ENCODE data around the gene FNBP1L. TPM values are rescaled to one million over a fixed set of nuclear protein-coding genes. Genes with fewer than 3 reads are reported as not detected.

Gene FNBP1L
- total RNA-seq = 61.0 and 122 TPM in 2 replicates

DNA sequence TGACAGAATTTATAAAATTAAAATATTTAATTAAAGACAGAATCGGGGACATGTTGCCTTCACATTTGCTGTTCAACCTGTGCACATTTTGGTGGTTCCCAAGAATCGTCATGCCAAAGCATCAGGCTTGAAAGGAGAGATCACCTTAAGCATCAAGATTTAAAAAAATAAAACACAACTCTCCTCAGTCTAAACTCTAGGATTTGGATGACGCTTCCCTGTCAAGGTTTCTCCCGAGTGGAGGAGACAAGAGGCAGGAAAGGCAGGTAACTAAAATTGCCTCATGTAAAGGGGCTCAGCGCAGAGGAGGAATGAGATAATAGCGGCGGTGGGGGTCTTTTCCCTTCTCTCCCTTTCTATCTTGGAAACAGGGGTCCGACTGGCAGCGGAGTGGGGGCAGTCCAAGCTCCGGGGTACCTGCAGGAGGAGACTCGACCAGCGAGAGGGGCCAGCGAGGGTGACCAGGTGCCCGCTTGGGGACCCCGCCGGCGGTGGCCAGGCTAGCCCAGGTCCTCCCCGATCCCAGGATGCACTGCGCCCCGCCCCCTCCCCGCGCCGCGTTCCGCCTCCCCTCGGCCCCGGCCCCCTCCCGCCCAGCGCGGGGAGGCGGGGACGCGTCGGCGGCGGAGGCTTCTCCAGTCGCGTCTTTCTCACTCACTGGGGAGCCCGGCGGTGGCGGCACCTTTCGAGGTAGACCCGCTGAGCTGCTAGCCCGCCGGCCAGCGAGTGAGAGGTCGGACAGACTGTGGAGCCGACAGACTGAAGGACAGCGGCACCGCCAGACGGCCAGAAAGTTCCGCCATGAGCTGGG lies at the start of gene FNBP1L:
Gene FNBP1L, plus strand, starts transcription at position 638 of the 811 bp plus-strand sequence. Its CDS starts 164 bp downstream, at position 802.
- DNase-seq (ENCODE audit: low read depth) = peak; percentile 23

DNA sequence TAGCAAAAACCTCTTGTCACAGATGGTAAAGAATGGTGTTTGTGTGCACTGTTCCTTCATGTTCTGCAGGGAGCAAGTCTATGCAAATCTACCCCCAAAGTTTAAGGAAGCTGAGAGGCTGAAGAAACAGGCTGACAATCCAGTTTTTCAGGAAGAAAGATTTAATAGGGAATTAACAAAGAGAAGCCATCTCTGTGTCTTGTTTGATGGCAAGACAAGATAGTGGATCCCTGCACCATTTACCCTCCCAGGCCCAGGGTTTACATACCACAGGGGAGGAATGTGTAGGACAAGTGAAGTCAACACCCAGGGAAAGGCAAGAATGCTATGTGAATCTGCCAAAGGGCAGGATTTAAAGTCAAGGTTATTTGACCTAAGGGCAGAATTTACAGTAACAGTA lies 48.1 kb upstream of the FNBP1L start:
- no peak for DNase-seq (ENCODE audit: low read depth)

DNA sequence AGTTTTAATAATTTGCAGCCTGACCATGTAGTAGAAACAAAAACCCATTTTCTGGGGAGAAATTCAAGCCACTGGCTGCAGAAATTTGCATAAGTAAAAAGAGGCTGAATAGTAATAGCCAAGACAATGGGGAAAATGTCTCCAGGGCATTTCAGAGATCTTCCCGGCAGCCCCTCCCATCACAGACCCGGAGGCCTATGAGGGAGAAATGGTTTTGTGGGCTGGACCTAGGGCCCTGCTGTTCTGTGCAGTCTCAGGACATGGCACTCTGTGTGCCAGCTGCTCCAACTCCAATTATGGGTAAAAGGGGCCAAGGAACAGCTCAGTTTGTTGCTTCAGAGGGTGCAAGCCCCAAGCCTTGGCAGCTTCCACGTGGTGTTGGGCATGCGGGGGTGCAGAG lies 39.7 kb upstream of the FNBP1L start:
- no peak for DNase-seq (ENCODE audit: low read depth)

DNA sequence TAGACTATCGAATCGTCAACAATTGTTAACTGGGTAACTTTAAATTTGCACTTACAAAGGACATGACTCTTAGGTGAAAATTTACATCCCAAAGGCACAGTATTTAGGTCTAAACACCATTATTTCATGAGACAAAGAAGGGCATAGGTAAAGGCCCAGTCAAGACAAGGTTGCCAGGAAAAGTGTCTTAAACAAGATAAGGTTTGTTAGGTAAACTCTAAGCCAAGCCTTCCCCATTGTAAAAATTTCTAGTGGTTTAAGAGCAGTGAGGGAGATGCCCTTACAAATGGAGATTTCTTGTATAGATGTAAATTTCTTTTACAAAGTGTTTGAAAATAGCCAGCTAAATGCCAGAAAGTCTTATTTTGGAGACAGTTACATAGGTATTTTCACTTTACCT lies 36.9 kb upstream of the FNBP1L start:
- DNase-seq (ENCODE audit: low read depth) = no peak

DNA sequence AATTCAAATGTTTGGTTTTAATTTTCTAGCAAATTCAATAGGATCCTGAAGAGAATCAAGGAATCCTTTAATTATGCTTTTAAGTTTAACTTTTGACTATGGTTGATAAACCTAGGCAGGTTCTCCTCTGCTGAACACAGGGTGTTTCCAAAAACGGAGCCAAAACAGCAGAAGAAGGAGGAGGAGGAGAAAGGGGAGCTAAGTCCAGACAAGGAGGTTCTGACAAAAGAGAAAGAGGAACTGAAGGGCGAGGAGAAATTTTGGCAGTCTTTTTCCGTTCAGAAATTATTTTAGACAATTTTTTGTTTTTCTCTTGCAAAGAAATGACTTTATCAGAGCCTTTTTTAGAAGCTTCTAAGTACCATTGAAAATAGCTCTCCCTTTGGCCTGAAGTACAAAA lies 33.2 kb upstream of the FNBP1L start:
- no peak for DNase-seq (ENCODE audit: low read depth)

DNA sequence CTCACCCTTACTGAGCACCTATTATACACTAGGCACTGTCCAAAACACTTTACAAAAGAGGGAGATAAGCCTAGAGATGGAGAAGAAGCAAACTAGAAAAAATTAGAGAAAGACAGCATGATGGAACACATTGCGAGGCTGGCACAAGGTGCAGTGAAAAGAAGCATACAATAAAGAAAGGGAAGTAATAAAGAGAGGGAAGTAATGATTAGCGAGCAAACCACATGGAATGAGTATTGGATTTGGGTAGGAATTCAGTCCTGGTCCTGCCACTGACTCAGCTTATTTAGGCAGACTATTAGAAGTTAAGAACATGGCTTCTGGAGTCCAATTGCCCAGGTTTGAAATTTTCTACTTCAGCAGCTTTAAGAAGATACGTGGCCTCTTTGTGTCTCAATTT lies 32.6 kb upstream of the FNBP1L start:
- no peak for DNase-seq (ENCODE audit: low read depth)

DNA sequence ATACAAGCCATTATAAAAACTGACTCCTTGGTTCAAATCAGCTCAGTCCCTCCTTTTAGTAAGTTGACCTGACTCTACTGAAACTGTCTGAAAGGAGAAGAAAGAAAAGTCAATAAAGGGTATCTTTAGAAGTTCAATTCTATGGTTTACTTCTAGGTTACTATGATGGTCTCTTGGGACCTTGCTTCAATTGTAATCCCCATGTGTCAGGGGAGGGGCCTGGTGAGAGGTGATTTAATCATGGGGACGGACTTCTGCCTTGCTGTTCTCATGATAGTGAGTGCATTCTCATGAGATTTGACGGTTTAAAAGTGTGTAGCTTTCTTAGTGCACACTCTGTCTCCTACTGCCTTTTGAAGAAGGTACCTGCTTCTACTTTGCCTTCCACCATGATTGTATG lies 31.7 kb upstream of the FNBP1L start:
- no peak for DNase-seq (ENCODE audit: low read depth)

DNA sequence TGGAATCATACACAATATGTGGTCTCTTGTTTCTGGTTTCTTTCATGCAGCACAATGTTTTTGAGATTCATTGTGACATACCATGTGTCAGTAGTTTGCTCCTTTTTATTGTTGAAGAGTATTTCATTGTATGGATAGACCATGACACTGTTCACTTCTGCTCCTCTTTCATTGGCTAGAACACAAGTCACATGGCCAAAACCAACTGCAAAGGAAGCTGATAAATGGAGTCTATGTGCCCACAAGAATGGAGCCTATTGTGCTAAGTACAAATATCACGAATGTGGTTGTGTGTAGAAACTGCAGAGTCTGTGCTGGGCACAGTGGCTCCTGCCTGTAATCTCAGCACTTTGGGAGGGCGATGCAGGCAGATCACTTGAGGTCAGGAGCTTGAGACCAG lies 28.6 kb upstream of the FNBP1L start:
- no peak for DNase-seq (ENCODE audit: low read depth)

DNA sequence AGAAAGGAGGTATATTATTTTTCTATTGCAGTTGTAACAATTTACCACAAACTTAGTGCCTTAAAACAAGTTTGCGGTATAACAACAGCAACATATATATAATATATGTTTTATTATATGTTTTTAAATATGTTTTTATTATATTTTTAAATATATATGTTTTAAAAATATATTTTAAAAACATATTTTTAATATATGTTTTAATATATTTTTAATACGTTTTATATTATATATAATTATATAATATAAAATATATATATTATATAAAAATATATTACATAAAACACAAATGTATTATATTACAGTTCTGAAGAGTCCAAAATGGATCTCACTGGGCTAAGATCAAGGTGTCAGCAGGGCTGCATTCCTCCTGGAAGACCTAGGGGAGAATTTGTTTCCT lies 27.5 kb upstream of the FNBP1L start:
- no peak for DNase-seq (ENCODE audit: low read depth)

DNA sequence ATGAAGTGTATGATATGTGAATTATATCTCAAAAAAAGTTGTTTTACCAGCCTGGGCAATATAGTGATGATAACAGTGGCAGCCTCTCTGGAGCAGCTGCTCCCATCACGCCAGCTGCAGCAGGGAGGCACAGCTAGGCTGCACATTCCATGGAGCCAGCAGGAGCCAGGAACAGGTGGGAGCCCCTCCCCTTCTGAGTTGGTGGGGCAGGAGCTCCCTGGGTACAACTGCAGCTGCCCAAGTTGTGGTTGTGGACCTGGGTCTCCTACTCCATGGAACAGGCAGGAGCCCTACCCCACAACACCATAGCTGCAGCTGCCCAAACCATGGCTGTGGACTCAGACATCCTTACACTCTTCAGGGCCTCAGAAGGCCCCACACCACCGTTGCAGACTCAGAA lies 21.7 kb upstream of the FNBP1L start:
- no peak for DNase-seq (ENCODE audit: low read depth)

DNA sequence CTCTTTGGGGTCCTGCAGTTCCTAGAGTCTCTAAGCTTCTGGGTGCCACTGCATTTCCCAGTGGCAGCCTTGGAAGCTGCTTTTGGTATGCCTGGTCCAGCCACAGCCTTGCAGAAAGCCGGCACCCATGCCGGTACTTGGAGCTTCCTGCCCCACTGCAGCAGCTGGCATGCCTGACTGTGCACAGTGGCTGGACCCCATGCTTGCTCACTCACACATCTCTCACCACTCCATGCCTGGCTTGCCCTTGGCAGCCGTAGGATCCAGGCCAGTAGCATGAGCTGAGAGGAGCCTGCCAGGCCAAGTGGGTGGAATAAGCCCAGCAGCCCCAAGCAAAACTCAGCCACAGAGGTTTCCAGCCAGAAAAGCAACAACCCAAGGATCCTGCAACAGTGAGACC lies 20.3 kb upstream of the FNBP1L start:
- DNase-seq (ENCODE audit: low read depth) = no peak

DNA sequence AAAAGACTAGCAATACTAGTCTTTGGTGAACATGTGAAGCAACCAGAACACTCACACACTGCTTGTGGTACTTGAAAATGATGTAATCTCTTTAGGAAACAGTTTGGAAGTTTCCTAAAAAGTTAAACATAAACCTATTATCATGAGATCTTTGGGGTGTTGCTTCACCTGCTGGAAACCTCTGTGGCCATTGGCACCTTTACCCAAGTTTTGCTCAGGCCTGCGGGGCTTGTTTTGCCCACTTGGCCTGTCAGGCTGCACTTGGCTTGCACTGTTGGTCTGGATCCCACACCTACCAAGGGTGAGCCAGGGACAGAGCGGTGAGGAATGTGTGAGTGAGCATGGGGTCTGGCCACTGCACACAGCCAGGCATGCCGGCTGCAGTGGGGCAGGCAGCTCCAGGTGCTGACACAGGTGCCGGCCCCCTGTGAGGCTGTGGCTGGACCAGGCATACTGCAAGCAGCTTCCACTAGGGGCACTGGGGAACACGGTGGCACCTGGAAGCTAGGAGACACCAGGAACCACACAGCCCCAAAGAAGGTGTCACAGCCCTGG lies 14.4 kb upstream of the FNBP1L start:
- peak; percentile 69 for DNase-seq (ENCODE audit: low read depth)

DNA sequence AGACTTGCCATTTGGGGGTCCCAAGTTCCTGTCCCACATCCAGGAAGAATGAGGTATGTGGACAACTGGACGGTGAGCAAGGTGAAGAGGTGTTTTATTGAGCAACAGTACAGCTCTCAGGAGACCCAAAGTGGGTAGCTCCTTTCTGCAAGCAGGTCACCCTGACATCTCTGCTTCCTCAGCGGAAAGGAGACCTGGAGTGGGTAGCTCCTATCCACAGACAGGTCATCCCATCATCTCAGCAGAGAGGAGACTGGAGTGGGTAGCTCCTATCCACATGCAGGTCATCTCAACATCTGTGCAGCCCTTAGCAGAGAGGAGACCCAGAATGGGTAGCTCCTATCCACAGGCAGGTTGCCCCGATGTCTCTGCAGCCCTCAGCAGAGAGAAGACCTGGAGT lies 13.8 kb upstream of the FNBP1L start:
- no peak for DNase-seq (ENCODE audit: low read depth)

DNA sequence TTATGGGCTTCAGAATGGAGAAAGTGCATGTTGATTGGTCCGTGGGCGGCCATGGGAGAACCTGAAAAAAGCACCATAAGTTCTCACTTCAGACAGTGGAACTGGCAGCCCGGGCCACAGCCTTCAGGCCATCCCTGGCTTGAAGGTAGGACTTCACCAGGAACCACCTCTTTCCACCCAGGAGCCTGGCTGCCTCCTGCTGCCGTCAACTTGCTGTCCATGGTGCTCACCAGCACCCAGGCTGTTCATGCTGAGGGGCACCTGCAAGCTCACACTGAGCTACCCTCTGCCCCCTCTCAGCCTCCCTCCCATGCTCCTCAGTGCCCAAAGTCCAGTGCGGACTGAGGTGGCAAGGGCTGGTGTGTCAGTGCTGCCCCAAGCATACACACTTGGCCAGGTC lies 12.9 kb upstream of the FNBP1L start:
- DNase-seq (ENCODE audit: low read depth) = no peak

DNA sequence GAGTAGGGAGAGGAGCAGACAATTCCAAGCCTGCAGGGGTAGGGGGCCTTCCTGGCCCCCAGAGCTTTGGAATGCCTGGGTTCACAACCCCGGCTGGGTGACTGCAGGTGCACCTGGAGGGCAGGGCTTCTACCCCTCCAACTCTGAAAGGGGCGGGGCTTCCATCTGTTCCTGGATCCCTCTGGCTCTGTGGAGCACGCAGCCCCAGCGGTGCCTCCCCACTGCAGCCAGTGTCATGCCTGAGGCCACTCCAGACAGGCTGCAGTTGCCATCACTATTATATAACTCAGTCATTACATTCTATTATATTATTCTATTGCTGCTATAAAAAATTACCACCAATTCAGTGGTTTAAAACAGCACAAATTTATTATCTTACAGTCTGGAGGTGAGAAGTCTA lies 12.5 kb upstream of the FNBP1L start:
- no peak for DNase-seq (ENCODE audit: low read depth)

DNA sequence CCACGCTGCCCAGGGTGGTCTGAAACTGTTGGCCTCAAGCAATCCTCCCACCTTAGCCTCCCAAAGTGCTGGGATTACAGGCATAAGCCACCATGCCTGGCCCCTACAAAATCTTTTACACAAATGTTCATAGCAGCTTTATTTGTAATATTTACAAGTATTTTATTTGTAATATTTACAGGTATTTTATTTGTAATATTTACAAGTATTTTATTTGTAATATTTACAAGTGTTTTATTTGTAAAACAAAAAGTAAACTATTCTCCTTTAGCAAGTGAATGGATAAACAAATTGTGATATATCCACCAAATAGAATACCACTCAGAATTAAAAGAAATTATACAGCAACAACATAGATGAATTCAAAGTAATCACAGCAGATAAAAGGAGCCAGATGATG lies 11.4 kb upstream of the FNBP1L start:
- DNase-seq (ENCODE audit: low read depth) = no peak

DNA sequence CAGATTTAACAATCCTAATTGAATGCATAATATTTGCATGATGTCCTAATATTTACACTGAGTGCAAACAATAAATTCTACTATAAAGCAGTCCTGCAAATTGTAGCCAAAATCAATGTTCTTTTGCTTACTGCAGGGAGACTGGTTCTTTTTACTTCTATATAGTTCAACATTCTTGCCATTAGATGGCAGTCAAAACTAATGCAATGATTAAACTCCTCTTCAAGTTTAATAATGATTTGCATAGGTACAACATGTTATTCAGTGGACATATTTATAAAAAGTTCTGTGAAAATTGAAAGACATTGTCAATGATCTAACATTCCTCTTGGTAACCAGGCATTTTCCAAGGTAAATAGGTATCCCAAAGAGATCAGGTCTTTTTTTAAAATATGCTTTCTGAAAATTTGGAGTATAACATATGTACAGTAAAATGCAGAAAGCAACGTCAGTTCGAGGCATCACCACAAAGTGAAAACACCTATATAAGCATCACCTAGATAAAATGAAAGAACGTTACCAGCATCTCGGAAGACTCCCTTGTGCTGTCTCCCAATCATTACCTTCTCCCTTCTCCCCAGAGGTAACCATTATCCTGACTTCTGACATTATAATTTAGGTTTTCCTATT lies 9.8 kb upstream of the FNBP1L start:
- peak; percentile 72 for DNase-seq (ENCODE audit: low read depth)

DNA sequence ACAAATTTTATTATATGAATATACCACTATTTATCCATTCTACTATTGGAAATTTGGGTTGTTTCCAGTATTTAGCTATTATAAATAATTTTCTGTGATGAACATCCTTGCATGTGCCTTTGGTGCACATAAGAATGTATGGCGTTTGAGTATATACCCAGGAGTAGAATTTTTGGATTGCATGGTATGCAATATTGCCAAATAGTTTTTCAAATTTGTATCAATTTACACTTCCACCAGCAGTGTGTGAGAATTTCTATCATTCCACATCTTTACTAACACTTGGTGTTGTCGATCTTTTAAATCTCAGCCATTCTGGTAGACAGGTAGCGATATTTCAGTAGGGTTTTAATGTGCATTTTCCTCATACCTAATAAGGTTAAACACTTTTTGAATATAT lies 9.2 kb upstream of the FNBP1L start:
- DNase-seq (ENCODE audit: low read depth) = no peak

DNA sequence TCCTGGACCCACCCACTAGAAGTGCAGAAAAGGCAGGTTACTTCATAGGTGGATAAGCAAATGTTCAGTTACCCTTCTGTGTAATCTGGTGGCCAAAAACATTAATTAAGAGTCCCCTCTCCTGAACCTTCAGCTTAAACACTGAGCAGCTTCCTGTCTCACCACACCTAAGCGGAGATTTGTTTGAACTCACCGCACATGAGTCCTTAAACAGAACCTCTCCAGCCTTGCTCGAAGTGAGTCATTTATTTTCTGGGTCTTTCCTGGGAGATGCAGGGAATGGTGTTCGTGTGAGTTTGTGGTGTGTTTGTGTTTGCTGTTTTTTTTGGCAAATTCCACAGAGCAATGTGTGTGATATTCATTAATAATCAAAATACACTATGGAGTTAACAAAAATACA lies 7.6 kb upstream of the FNBP1L start:
- no peak for DNase-seq (ENCODE audit: low read depth)

DNA sequence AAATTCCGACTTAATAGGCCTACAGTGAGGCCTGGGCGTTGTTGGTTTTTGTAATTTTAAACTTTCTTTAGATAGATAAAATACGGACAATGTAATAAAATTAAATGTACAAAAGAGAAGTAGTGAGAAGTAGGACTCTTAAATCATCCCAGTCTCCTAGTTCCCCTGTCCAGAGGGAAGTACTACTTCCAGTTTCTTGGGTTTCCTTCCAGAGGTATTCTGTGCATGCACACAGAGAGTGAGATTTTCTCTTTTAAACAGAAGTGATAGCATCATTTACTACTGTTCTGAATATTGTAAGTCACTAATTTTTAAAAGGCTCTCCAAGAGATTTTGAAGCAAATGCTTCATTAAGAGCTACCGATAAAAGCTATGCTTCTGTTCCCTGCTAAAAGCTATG lies 7.2 kb upstream of the FNBP1L start:
- DNase-seq (ENCODE audit: low read depth) = no peak

DNA sequence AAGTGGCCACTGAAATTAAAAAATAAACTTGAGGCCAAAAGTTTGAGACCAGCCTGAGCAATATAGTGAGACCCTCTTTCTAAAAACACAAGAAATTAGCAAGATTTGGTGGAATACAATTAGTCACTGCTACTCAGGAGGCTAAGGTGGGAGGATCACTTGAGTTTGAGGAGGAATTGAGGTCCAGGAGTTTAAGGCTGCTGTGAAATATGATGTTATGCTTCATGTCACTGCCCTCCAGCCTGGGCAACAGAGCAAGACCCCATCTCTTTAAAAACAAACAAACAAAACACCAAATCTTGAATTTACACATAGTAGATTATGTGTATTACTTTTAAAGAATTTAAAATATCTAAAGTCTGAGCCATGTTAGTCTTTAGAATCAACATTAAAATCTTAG lies 6.3 kb upstream of the FNBP1L start:
- DNase-seq (ENCODE audit: low read depth) = no peak

DNA sequence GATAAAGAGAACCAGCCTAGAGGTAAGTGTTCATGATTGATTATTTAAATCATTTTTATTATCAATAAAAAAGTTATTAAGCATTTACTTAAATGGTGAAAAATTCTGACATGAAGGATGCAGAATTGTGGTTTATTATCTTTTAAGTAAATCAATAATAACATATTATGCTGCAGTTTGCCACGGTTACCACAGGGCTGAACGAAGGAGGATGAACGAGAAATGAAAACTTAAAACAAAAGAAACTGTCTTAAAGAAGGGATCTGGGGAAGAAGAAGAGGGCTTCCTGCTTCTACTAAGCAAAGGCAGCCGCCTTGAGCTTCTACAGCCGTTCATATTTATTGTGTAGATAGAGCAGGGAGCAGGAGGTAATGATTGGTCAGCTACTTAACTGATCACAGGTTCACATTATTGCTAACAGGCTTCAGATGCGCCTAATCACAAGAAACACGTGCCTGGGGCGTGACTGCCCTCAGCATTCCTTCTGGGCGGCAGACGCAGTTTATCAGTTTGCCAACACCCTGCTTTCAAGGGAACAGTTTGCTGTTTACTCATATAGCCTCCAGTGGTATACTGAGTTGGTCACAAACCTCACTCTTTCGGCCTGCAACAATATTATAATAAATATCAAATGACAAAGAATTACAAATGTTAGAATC lies 5.8 kb upstream of the FNBP1L start:
- peak; percentile 49 for DNase-seq (ENCODE audit: low read depth)

DNA sequence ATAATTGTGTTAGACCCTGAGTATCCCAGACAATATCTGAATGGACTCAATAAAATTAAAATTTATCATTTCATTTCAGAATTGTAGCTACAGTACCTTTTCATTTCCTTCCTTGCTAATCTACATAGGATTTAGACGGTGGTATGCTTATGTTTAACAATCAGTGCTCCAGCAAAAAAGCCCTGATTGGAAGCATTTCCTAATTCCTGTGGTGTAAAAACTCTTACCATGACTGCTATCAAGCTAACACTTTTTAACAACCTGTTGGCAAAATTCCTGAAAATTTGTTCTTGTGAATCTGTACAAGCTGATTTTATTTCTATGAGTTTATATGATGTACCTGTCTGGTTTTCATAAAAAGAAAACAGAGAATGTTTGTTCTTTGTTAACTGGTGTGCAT lies 5.2 kb upstream of the FNBP1L start:
- DNase-seq (ENCODE audit: low read depth) = no peak
